Ecto neural progenitor cell (in vitro differentiated cells): ENCODE data around the gene HSPG2.
"Not testable (repeated sequence)": the region's sequence is repeated elsewhere in the genome, so short reads cannot be mapped to it uniquely, and the experiment has no call there.

ENCODE experiments used
- DNase-seq: peaks from one replicate; pipeline ENCODE4 v3.0.0-alpha.2; 2018; ENCODE audit warnings: low spot score

HSPG2 gene

DNA sequence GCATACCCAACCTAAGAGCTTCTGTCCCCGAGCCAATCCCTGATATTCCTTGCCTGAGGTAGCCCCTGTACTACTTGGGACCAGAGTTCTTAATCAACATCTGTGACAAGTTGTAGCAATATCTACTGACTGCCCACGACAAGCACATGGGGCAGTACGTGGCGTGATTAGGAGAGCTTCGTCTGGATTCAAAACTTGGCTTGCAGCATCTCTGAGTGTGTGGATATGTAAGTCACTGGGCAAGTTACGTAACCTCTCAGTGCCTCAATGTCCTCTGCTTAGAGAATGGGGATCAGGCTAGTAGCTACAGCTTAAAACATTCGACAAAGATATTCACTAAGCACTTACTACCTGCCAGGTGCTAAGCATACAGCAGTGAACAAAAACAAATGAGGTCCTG lies 5.0 kb downstream of the HSPG2 start:
- DNase-seq, result no peak

- DNase-seq, result no peak
Measured at GRCh38 chr1:21931171-21932093, 5.7 kb downstream of the HSPG2 start.

DNA sequence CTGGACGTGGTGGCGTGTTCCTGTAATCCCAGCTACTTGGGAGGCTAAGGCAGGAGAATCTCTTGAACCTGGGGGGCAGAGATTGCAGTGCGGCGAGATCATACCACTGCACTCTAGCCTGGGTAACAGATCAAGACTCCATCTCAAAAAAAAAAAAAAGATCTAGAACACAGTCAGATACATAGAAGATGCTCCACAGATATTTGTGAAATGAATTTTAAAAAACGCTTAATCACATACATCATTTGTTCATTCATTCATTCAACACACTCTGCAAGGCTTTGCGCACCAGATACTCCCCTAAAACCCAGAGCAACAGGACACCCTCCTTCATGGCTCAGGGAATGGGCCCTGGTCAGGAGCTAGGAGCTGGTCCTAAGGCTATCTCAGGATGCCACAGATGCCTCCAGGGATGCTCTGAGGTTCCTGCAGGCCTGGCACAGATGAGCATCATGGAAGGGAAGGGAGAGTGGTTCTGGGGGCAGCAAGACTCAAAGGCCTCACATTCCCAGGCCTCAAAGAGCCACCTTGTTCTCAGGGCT lies 6.4 kb downstream of the HSPG2 start:
- DNase-seq, result no peak

GRCh38 chr1:21930080-21930571 lies 7.0 kb downstream of the HSPG2 start:
- DNase-seq, result no peak

DNA sequence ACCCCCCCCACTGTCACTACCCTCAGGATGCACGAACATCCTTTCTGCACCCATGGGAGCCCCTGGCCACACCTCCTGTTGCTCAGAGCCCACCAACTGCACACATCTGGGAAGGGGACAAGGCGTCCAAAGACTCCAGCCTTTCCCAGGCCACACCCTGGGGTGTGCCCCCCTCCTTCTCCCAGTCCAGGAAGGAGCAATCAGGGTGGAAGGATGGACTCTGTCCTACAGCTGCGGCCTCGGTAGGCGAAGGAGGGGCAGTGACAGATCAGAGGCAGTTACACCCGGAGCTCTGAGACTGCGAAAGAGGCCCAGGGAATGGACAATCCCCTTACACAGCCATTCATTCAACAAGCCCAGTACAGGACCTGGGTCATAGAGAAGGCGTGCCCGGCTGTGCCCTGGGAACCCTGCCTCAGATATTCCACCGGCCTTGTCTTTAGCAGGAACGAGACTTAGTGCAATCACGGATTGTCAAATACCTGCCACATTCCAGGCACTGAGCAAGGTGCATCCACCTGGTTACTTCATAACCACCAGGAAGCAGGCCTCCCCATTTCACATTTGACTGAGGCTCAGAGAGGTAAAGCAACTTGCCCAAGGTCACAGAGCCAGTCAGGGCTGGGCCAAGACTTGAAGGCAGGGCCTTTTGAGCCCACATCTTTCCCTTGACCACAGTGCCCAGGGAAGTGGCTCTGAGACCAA lies 9.4 kb downstream of the HSPG2 start:
- DNase-seq, result no peak

DNA sequence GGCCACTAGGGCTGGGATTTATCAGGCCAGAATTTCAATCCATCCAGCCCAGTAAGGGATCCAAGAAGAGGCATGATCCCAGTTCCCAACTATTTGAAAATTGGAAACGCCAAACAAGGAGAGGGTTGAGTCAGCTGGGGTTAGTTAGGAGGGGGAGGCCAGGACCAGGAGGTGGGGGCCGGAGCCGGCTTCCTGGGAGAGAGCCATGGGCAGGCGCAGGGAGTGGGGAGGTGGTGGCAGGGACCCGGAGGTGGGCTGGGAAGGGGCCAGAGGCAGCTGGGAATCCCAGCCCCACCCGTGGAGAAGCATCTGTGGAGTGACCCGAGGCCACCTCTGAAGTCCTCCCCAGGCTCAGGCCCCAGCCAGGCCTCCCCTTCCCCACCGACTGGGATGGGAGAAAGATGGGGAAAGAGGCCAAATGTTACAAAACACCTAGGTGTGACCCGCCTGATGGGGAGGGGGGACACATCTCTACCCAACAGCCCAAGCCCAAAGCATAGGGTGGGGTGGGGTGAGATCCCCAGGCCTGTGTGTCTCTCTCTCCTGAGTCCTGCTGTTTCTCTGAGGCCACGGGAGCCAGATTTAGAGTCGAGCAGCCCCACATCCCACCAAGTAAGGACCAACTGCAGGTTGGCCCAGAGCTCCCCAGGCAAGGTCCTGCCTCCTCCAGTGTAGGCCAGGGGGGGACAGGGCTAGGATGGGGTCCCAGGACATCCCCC lies 10.1 kb downstream of the HSPG2 start:
- no peak for DNase-seq

DNA sequence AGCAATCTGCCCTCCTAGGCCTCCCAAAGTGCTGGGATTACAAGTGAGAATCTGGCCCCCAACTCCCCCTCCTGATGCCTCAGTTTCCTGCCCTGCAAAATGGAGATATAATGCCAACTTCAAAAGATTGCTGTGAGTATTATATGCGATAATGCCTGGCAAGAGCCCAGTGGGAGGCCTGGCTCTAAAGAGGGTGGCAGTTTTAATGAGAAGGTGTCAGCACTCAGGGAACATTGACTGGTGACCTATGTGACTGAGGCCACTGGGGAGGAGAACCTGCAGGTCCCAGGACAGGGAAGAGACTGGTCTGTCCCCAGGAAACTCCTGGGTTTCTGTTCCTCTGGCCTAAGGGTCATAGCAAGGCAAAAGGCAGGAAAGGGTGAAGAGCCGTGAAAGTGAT lies 11.0 kb downstream of the HSPG2 start:
- no peak for DNase-seq

DNA sequence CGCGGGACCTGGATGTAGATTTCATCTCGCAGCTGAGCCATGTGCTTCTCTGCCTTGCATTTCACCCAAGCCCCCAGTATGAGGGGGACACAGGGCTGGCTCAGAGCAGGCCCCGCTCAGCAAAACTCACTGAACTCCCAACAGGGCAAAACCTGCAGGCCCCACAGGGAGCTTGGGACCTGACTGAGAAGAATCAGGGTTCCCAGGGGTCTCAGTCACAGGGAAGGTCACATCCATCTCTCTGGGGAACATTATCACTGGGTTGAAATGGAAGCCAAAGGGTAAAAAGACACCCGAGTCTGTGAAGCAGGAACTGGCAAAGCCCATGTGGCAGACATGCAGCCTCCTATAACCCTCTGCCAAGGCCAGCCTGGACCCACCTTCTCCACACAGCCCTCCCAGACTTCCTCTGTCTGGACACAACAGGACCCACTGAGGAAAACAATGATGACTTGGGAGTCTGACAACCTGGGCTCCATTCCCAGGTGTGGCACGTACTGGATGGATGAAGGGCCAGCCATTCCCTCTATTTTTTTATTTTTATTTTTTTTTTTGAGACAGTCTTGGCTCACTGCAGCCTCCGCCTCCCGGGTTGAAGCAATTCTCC lies 11.7 kb downstream of the HSPG2 start:
- DNase-seq, result no peak

GRCh38 chr1:21924503-21925005 lies 12.6 kb downstream of the HSPG2 start:
- DNase-seq, result no peak

DNA sequence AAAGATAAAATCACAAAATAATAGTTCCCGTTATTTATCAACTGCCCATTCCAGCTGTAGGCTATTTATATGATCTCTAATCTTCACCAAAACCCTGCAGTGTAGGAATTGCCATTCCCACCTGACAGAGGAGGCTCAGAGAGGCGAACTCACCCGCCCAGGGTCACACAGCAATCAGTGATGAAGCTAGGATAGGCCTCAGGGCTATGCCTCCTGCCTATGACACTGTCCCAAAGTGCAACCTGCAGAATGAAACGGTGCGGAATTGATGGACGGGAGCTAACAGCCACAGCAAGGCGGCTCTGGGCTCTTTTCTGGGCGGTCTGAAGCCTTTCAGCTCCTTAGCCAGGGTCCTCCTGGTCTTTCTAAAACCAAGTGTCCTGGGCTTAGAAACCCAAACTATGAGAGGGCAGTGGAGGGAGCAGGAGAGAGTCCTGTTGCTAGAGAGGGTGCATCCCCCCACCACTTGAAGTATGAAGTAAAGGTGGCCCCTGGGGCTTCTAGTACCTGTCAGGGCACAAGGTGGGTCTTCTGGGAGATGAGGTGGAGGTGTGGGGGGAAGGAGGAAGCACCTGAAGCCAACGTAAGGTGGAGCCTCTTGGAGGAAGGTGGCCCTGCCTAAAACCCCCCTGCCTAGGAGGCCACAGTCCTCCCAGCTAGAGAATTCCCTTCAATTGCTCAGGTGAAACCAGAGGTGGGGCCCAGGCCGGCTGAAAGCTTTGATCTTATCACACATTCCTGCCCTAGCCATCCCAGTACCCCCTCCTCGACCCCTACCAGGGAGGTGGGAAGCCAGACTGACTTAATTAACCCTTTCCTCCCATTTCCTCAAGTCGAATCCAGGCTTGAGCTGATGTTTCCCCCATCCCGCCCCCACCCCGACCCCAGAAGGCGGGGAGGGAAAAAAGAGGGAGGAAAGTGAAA lies 14.8 kb downstream of the HSPG2 start:
- no peak for DNase-seq

GRCh38 chr1:21921100-21921875 lies 15.8 kb downstream of the HSPG2 start:
- no peak for DNase-seq

DNA sequence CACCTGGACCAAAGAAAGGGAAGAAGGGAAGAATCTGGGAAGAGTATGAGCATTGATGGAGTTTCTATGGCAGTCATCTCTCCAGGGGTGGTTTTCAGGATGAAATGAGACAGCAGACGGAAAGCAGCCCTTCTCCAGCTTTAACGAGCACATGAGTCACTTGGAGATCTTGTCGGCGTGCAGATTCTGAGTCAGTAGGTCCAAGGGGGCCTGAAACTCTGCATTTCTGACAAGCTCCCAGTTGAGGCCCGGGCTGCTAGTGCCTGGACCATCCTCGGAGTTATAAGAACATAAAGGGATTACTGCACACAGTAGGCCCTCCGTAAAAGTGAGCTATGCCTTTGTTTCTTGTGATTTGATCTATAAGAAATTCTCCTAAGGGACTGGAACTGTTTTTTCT lies 17.6 kb downstream of the HSPG2 start:
- no peak for DNase-seq

GRCh38 chr1:21917239-21917631 lies 19.9 kb downstream of the HSPG2 start:
- not testable (repeated sequence) for DNase-seq

- no peak for DNase-seq
Measured at GRCh38 chr1:21916447-21917238, 20.5 kb downstream of the HSPG2 start.

- DNase-seq, result no peak
Measured at GRCh38 chr1:21914880-21915640, 22.1 kb downstream of the HSPG2 start.

GRCh38 chr1:21914450-21914849 lies 22.7 kb downstream of the HSPG2 start:
- DNase-seq, result no peak

GRCh38 chr1:21913763-21914162 lies 23.3 kb downstream of the HSPG2 start:
- DNase-seq, result no peak

DNA sequence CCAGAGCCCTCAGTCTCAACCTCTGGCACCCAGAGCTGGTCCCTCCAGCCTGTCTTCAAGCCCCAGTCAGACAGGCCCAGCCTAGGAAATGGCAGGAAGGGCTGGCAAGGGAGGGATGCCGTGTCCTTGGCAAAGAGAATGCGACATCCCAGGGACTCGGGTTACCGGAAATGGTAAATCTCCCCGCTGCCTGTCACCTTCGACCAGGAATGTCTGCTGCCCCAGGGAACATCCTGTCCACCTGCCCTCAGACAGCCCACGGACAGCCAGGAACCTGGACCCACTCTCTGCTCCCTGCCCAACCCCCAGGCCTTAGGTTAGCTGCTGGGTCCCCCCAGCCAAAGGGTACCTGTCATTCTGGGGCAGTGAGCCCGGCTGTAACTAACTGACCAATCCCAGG lies 23.9 kb downstream of the HSPG2 start:
- DNase-seq, result no peak
